ENCODE results near the gene GTSF1L. TPM values are rescaled to one million over a fixed set of nuclear protein-coding genes. Genes with fewer than 3 reads are reported as not detected.

Gene GTSF1L
- total and polyA plus RNA-seq, 8 donors: not detected

GRCh38 chr20:43724383-43724782 is 2.4 kb downstream of the GTSF1L start:
- no peak for ATAC-seq
- Histone ChIP-seq H3K27ac (no peak overlapping the region), H3K27me3 (no peaks in the 10 kb centered on the region), H3K4me3 (no peak overlapping the region), H3K9me3 (no peaks in the 10 kb centered on the region), H3K4me1 (no peaks in the 10 kb centered on the region), H3K36me3 (no peaks in the 10 kb centered on the region)
- intact Hi-C loops (cut with DNase I): no loop called here
- DNase-seq: no peak
- no peak for FAIRE-seq
- no peak for TF ChIP-seq CTCF (IDR thresholded peaks at IDR 0.05)
- WGBS, 2 donors: 93 to 95% methylated on average over 5 of the region's 5 CpGs

GRCh38 chr20:43723735-43724134 is 3.1 kb downstream of the GTSF1L start:
- no peak for ATAC-seq
- Histone ChIP-seq H3K4me3 (no peak overlapping the region), H3K27me3 (no peaks in the 10 kb centered on the region), H3K9me3 (no peaks in the 10 kb centered on the region), H3K36me3 (no peaks in the 10 kb centered on the region), H3K4me1 (no peaks in the 10 kb centered on the region), H3K27ac (no peak overlapping the region)
- no peak for DNase-seq
- intact Hi-C loops (cut with DNase I): no loop called here
- 79 to 89% methylated on average over 3 of the region's 3 CpGs for WGBS, 2 donors
- no peak for TF ChIP-seq CTCF (IDR thresholded peaks at IDR 0.05)
- no peak for FAIRE-seq

- intact Hi-C loops (cut with DNase I): no loop called here
- H3K9me3 ChIP-seq: no peaks in the 10 kb centered on the region
- no peak overlapping the region for H3K4me3 ChIP-seq
- no peak for TF ChIP-seq CTCF (IDR thresholded peaks at IDR 0.05)
- no peak overlapping the region for H3K27ac ChIP-seq
- FAIRE-seq: no peak
- no peaks in the 10 kb centered on the region for H3K4me1 ChIP-seq
- no peak for DNase-seq
- H3K27me3 ChIP-seq: no peaks in the 10 kb centered on the region
- no peaks in the 10 kb centered on the region for H3K36me3 ChIP-seq
- WGBS, 2 donors: 61 to 69% methylated on average over 4 of the region's 4 CpGs
- no peak for ATAC-seq
These were observed 3.6 kb downstream of the GTSF1L start for GRCh38 chr20:43723186-43723585.

- no peak overlapping the region for H3K27ac ChIP-seq
- H3K4me3 ChIP-seq: no peak overlapping the region
- DNase-seq: no peak
- ATAC-seq: no peak
- FAIRE-seq: no peak
- H3K27me3 ChIP-seq: no peaks in the 10 kb centered on the region
- H3K4me1 ChIP-seq: no peaks in the 10 kb centered on the region
- 39% methylated on average over 8 of the region's 8 CpGs for WGBS, 2 donors
- no peak for TF ChIP-seq CTCF (IDR thresholded peaks at IDR 0.05)
- intact Hi-C loops (cut with DNase I): no loop called here
- no peaks in the 10 kb centered on the region for H3K36me3 ChIP-seq
- no peaks in the 10 kb centered on the region for H3K9me3 ChIP-seq
These were observed 4.7 kb downstream of the GTSF1L start for GRCh38 chr20:43722153-43722505.

- no peak for TF ChIP-seq CTCF (IDR thresholded peaks at IDR 0.05)
- FAIRE-seq: no peak
- Histone ChIP-seq H3K4me1 (no peaks in the 10 kb centered on the region), H3K27ac (no peak overlapping the region), H3K9me3 (no peaks in the 10 kb centered on the region), H3K36me3 (no peaks in the 10 kb centered on the region), H3K4me3 (no peak overlapping the region), H3K27me3 (no peaks in the 10 kb centered on the region)
- intact Hi-C loops (cut with DNase I): no loop called here
- no peak for DNase-seq
- 41 to 49% methylated on average over 14 to 15 of the region's 15 CpGs for WGBS, 2 donors
- peak in 3 of 4 donors; percentile 42 to 59 (median 55) for ATAC-seq
These were observed 5.2 kb downstream of the GTSF1L start for GRCh38 chr20:43721429-43722152.

Measured in pancreas (tissue), 10 donors.